HepG2 (cell line): Measurements from ENCODE around the gene RICTOR. TPM values are rescaled to one million over a fixed set of nuclear protein-coding genes. Genes with fewer than 3 reads are reported as not detected.

Experiments used
- FOXA1 ChIP-seq, 2 experiments: fragments of 450-650 bp in 1 of 2; sonication (generic) in 1 of 2; formaldehyde crosslinking in 1 of 2; IDR thresholded peaks; 2 replicates each; pipeline versions ENCODE4 v1.4.0 to v1.6.1; 2016 to 2020; ENCODE audit warnings: missing genetic modification reagents in 1 of 2
- HIVEP1 ChIP-seq: sonication (generic); formaldehyde crosslinking; IDR thresholded peaks from 2 replicates; pipeline ENCODE4 v1.4.0; 2020; ENCODE audit warnings: mild to moderate bottlenecking, missing genetic modification reagents
- NCOR1 ChIP-seq: fragments of 200-600 bp; sonication (generic); IDR thresholded peaks from 2 replicates; pipeline ENCODE4 v1.7.0; 2017; ENCODE audit warnings: antibody characterized with exemption, low read length, borderline replicate concordance
- NRL ChIP-seq: sonication (generic); formaldehyde crosslinking; IDR thresholded peaks from 2 replicates; pipeline ENCODE4 v1.5.0; 2020; ENCODE audit warnings: missing genetic modification reagents, mild to moderate bottlenecking, moderate library complexity, borderline replicate concordance
- TSC22D2 ChIP-seq: sonication (generic); formaldehyde crosslinking; IDR thresholded peaks from 2 replicates; pipeline ENCODE4 v1.5.1; 2020; ENCODE audit warnings: missing genetic modification reagents, mild to moderate bottlenecking, borderline replicate concordance
- ZKSCAN5 ChIP-seq: sonication (generic); formaldehyde crosslinking; IDR thresholded peaks from 2 replicates; pipeline ENCODE4 v1.5.1; 2020; ENCODE audit warnings: mild to moderate bottlenecking, missing genetic modification reagents
- ZNF614 ChIP-seq: IDR thresholded peaks from 2 replicates; pipeline ENCODE4 v1.6.1; 2018; ENCODE audit warnings: missing biosample characterization, missing genetic modification reagents, inconsistent platforms, borderline replicate concordance
- polyA plus RNA-seq, 8 experiments: library from polyadenylated mRNA; depleted of rRNA in 3 of 8; stranded (reverse) in 7 of 8; unstranded in 1 of 8; fragments of >200 nt; fragmentation: Illumina TruSeq in 4 of 8; extraction: Trizol in 4 of 8; gene quantifications; 2 replicates each; pipeline versions ENCODE4 v1.2.1 to v1.2.3, GENCODE V29; 2011 to 2016; ENCODE audit warnings: low read depth in 4 of 8, missing spikeins in 1 of 8, mixed read lengths in 1 of 8; ENCODE audit not compliant: insufficient read depth in 1 of 8
- total RNA-seq, 5 experiments: library from RNA; depleted of rRNA; stranded (reverse); fragments of >200 nt; fragmentation: Illumina TruSeq; extraction: Trizol; gene quantifications; 2 replicates each; pipeline ENCODE4 v1.2.3, GENCODE V29; 2016; ENCODE audit warnings: low read depth in 1 of 5
- TF ChIP-seq, protein P1 (sequence below): sonication (generic); formaldehyde crosslinking; IDR thresholded peaks from one replicate; pipeline ENCODE4 v1.5.1; 2020; ENCODE audit warnings: mild to moderate bottlenecking, missing genetic modification reagents; ENCODE audit errors: not compliant biosample characterization
- TF ChIP-seq, protein P2 (sequence below): IDR thresholded peaks from 2 replicates; pipeline ENCODE4 v1.6.1; 2016; ENCODE audit warnings: low read depth, borderline replicate concordance
- TF ChIP-seq, protein P3 (sequence below): sonication (generic); formaldehyde crosslinking; IDR thresholded peaks from 2 replicates; pipeline ENCODE4 v1.5.1; 2020; ENCODE audit warnings: mild to moderate bottlenecking, missing genetic modification reagents, moderate library complexity
- TF ChIP-seq, protein P4 (sequence below): sonication (generic); formaldehyde crosslinking; IDR thresholded peaks from 2 replicates; pipeline ENCODE4 v1.8.1; 2023; ENCODE audit warnings: mild to moderate bottlenecking, missing genetic modification reagents
- TF ChIP-seq, protein P5 (sequence below): sonication (generic); formaldehyde crosslinking; IDR thresholded peaks from 2 replicates; pipeline ENCODE4 v1.5.0; 2020; ENCODE audit warnings: missing genetic modification reagents

Gene RICTOR
- total and polyA plus RNA-seq, 2 of the 13 experiments (the other 11 are each of a cell fraction or from before 2014, with no cell fraction given) = 10.7 to 15.4 TPM

DNA sequence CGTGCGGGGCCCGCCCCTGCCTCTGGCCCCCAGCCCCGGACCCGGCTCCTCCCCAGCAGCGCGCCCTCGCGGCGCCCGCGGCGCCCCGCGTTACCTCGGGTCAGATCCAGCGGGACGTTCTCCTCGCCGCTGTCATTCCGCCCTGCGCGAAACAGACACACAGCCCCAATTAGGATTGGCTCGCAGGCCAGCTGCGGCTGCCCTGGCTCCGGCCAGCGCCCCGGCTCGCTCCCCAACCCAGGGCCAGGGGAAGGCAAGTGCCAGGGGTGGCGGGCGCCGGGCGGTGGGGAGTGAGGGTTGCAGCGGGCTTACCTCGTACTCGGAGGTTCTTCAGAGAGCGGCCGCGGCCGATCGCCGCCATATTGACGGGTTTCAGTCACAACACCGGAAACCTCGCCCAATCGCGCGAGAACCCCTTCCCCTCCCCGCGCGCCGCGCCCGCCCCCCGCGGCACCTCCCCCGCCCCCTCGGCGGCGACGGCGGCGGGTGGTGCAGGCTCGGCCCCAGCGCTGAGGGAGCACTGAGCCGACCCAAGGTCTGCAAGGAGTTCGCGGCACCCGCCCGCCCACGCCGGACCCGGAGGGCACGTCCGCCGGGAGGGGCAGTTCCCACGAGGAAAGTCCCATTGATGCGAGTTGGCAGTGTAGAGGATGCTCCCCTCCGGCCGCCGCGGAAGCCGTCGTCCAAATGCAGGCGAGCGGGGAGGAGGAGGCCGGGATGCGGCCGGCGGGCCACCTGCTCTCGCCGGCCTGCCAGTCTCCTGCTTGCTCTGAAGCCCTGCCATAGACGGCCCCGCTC, at the start of gene RICTOR (continued):
- TF ChIP-seq, protein P1, sequence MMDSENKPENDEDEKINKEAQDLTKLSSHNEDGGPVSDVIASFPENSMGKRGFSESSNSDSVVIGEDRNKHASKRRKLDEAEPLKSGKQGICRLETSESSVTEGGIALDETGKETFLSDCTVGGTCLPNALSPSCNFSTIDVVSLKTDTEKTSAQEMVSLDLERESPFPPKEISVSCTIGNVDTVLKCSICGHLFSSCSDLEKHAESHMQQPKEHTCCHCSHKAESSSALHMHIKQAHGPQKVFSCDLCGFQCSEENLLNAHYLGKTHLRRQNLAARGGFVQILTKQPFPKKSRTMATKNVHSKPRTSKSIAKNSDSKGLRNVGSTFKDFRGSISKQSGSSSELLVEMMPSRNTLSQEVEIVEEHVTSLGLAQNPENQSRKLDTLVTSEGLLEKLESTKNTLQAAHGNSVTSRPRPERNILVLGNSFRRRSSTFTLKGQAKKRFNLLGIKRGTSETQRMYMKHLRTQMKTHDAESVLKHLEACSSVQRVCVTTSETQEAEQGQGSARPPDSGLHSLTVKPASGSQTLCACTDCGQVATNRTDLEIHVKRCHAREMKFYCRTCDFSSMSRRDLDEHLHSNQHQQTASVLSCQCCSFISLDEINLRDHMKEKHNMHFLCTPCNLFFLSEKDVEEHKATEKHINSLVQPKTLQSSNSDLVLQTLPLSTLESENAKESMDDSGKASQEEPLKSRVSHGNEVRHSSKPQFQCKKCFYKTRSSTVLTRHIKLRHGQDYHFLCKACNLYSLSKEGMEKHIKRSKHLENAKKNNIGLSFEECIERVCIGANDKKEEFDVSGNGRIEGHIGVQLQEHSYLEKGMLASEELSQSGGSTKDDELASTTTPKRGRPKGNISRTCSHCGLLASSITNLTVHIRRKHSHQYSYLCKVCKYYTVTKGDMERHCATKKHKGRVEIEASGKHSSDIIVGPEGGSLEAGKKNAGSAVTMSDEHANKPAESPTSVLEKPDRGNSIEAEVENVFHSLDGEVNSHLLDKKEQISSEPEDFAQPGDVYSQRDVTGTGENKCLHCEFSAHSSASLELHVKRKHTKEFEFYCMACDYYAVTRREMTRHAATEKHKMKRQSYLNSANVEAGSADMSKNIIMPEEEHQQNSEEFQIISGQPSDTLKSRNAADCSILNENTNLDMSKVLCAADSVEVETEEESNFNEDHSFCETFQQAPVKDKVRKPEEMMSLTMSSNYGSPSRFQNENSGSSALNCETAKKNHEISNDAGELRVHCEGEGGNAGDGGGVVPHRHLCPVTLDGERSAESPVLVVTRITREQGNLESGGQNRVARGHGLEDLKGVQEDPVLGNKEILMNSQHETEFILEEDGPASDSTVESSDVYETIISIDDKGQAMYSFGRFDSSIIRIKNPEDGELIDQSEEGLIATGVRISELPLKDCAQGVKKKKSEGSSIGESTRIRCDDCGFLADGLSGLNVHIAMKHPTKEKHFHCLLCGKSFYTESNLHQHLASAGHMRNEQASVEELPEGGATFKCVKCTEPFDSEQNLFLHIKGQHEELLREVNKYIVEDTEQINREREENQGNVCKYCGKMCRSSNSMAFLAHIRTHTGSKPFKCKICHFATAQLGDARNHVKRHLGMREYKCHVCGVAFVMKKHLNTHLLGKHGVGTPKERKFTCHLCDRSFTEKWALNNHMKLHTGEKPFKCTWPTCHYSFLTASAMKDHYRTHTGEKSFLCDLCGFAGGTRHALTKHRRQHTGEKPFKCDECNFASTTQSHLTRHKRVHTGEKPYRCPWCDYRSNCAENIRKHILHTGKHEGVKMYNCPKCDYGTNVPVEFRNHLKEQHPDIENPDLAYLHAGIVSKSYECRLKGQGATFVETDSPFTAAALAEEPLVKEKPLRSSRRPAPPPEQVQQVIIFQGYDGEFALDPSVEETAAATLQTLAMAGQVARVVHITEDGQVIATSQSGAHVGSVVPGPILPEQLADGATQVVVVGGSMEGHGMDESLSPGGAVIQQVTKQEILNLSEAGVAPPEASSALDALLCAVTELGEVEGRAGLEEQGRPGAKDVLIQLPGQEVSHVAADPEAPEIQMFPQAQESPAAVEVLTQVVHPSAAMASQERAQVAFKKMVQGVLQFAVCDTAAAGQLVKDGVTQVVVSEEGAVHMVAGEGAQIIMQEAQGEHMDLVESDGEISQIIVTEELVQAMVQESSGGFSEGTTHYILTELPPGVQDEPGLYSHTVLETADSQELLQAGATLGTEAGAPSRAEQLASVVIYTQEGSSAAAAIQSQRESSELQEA = no peak
- TF ChIP-seq, protein P2, sequence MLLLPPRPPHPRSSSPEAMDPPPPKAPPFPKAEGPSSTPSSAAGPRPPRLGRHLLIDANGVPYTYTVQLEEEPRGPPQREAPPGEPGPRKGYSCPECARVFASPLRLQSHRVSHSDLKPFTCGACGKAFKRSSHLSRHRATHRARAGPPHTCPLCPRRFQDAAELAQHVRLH (CRISPR knock-in tag) = no peak
- no peak for TF ChIP-seq TSC22D2 (CRISPR knock-in tag)
- no peak for TF ChIP-seq NCOR1
- no peak for TF ChIP-seq HIVEP1 (CRISPR knock-in tag)
- TF ChIP-seq, protein P3, sequence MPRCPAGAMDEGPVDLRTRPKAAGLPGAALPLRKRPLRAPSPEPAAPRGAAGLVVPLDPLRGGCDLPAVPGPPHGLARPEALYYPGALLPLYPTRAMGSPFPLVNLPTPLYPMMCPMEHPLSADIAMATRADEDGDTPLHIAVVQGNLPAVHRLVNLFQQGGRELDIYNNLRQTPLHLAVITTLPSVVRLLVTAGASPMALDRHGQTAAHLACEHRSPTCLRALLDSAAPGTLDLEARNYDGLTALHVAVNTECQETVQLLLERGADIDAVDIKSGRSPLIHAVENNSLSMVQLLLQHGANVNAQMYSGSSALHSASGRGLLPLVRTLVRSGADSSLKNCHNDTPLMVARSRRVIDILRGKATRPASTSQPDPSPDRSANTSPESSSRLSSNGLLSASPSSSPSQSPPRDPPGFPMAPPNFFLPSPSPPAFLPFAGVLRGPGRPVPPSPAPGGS (CRISPR knock-in tag) = no peak
- TF ChIP-seq ZNF614 (CRISPR knock-in tag) = no peak
- TF ChIP-seq FOXA1 (IDR thresholded peaks at IDR 0.05) = no peak
- TF ChIP-seq FOXA1 (CRISPR knock-in tag; IDR thresholded peaks at IDR 0.05) = 0 out of 2 replicates have a peak, but pooled peaks have one; percentile 4
- TF ChIP-seq, protein P4, sequence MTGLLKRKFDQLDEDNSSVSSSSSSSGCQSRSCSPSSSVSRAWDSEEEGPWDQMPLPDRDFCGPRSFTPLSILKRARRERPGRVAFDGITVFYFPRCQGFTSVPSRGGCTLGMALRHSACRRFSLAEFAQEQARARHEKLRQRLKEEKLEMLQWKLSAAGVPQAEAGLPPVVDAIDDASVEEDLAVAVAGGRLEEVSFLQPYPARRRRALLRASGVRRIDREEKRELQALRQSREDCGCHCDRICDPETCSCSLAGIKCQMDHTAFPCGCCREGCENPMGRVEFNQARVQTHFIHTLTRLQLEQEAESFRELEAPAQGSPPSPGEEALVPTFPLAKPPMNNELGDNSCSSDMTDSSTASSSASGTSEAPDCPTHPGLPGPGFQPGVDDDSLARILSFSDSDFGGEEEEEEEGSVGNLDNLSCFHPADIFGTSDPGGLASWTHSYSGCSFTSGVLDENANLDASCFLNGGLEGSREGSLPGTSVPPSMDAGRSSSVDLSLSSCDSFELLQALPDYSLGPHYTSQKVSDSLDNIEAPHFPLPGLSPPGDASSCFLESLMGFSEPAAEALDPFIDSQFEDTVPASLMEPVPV (CRISPR knock-in tag) = peak; percentile 64; the same call in 1 of the 2 replicates
- TF ChIP-seq, protein P5, sequence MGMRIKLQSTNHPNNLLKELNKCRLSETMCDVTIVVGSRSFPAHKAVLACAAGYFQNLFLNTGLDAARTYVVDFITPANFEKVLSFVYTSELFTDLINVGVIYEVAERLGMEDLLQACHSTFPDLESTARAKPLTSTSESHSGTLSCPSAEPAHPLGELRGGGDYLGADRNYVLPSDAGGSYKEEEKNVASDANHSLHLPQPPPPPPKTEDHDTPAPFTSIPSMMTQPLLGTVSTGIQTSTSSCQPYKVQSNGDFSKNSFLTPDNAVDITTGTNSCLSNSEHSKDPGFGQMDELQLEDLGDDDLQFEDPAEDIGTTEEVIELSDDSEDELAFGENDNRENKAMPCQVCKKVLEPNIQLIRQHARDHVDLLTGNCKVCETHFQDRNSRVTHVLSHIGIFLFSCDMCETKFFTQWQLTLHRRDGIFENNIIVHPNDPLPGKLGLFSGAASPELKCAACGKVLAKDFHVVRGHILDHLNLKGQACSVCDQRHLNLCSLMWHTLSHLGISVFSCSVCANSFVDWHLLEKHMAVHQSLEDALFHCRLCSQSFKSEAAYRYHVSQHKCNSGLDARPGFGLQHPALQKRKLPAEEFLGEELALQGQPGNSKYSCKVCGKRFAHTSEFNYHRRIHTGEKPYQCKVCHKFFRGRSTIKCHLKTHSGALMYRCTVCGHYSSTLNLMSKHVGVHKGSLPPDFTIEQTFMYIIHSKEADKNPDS (CRISPR knock-in tag) = no peak
- TF ChIP-seq NRL (CRISPR knock-in tag) = no peak; the same call in 1 of the 2 replicates
- TF ChIP-seq ZKSCAN5 (CRISPR knock-in tag) = no peak
